SK-N-SH (cell line): Measurements from ENCODE around the gene KIF16B.

Source experiments
- CTCF ChIP-seq: fragments of 200-600 bp; sonication (generic); IDR thresholded peaks from 2 replicates; pipeline ENCODE4 v1.6.1; 2017; ENCODE audit warnings: antibody characterized with exemption, mild to moderate bottlenecking, moderate library complexity
- IRF3 ChIP-seq: fragments of 150-350 bp; IDR thresholded peaks from 2 replicates; pipeline ENCODE4 v1.6.1; 2016; ENCODE audit warnings: mild to moderate bottlenecking, low read depth, low read length
- NFIC ChIP-seq: IDR thresholded peaks from 2 replicates; pipeline ENCODE4 v1.4.0; 2012; ENCODE audit warnings: borderline replicate concordance
- RCOR1 ChIP-seq: fragments of 150-350 bp; IDR thresholded peaks from 2 replicates; pipeline ENCODE4 v1.6.1; 2017; ENCODE audit warnings: antibody characterized with exemption, low read length
- REST ChIP-seq: IDR thresholded peaks from 2 replicates; pipeline ENCODE4 v1.6.1; 2012; ENCODE audit warnings: mild to moderate bottlenecking, low read depth, low read length, moderate library complexity
- SIN3A ChIP-seq: IDR thresholded peaks from 2 replicates; pipeline ENCODE4 v1.6.1; 2012; ENCODE audit warnings: low read depth, mild to moderate bottlenecking, low read length, moderate library complexity, borderline replicate concordance
- TAF1 ChIP-seq: IDR thresholded peaks from 2 replicates; pipeline ENCODE4 v1.6.1; 2012; ENCODE audit warnings: low read depth, mild to moderate bottlenecking, low read length, moderate library complexity, borderline replicate concordance

GRCh38 chr20:16490696-16491095, 82.6 kb downstream of the KIF16B start:
- TF ChIP-seq CTCF (no peak), REST (no peak), TAF1 (no peak), SIN3A (no peak), NFIC (no peak), RCOR1 (no peak), IRF3 (no peak)
